ENCODE results near the gene BICC1. TPM values are rescaled to one million over a fixed set of nuclear protein-coding genes. Genes with fewer than 3 reads are reported as not detected.

The BICC1 gene
- total RNA-seq, 1 experiment from 2014 or later = 0.57 TPM

DNA sequence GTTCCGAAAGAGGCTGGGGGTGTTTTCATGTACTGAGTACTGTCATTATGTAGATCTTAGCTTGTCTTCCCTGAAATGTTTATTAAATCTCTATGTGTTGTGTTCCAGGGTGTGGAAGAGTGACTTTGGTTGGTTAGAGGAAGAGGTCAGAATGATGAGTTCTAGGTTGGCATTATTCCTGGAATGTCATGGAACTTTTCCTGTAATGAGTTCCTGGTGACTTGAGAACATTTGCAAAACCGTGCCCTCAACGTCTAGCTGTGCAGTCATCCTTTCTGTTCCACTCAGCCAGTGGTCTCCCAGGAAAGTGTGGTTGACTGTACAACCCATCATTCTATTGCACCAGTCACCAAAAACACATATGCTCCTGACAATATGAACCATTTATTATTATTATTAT lies 129.6 kb downstream of the BICC1 start:
- H3K27me3 ChIP-seq (ENCODE audit: insufficient read depth, low read length) = no peaks in the 10 kb centered on the region
- H2AFZ ChIP-seq (ENCODE audit: low read length) = no peak overlapping the region
- H3K18ac ChIP-seq (ENCODE audit: insufficient read length, low read depth, low read length) = no peak overlapping the region
- H3K27me3 Mint-ChIP-seq (ENCODE audit: low read depth) = no peaks in the 10 kb centered on the region
- DNase-seq = no peak
- H3T11ph ChIP-seq (ENCODE audit: low read length) = no peak overlapping the region
- H3K4ac ChIP-seq (ENCODE audit: low read depth, low read length) = no peak overlapping the region
- H3K4me1 Mint-ChIP-seq = peaks cover 10 to 15% of the 10 kb centered on the region in 2 experiments
- H2BK20ac ChIP-seq (ENCODE audit: low read depth, low read length, poor library complexity, severe bottlenecking) = no peak overlapping the region
- no peaks in the 10 kb centered on the region for H3K9me3 Mint-ChIP-seq
- H3K56ac ChIP-seq (ENCODE audit: insufficient read length, low read depth, low read length) = no peak overlapping the region
- H2BK15ac ChIP-seq (ENCODE audit: low read depth, low read length) = no peak overlapping the region
- no peak overlapping the region for H3K14ac ChIP-seq (ENCODE audit: insufficient read depth, low read length)
- no peak overlapping the region for H3K27ac ChIP-seq (ENCODE audit: insufficient read length, low read depth, low read length)
- H4K5ac ChIP-seq (ENCODE audit: insufficient read length, low read depth, low read length) = no peak overlapping the region
- H3K9ac ChIP-seq (ENCODE audit: extremely low read depth, insufficient read length, low read length) = no peak overlapping the region
- no peak overlapping the region for H3K23ac ChIP-seq (ENCODE audit: insufficient read length, low read depth, low read length)
- TF ChIP-seq, protein P1, sequence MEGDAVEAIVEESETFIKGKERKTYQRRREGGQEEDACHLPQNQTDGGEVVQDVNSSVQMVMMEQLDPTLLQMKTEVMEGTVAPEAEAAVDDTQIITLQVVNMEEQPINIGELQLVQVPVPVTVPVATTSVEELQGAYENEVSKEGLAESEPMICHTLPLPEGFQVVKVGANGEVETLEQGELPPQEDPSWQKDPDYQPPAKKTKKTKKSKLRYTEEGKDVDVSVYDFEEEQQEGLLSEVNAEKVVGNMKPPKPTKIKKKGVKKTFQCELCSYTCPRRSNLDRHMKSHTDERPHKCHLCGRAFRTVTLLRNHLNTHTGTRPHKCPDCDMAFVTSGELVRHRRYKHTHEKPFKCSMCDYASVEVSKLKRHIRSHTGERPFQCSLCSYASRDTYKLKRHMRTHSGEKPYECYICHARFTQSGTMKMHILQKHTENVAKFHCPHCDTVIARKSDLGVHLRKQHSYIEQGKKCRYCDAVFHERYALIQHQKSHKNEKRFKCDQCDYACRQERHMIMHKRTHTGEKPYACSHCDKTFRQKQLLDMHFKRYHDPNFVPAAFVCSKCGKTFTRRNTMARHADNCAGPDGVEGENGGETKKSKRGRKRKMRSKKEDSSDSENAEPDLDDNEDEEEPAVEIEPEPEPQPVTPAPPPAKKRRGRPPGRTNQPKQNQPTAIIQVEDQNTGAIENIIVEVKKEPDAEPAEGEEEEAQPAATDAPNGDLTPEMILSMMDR (conservative IDR thresholded peaks at IDR 0.05) = no peak
- H3K27ac Mint-ChIP-seq = peak overlapping the region in 1 of 3 experiments; percentile 1; a peak in 1 of 7 replicates
- no peak overlapping the region for H4K8ac ChIP-seq (replicated peaks; ENCODE audit: insufficient read length, low read depth, low read length)
- no peak overlapping the region for H2BK120ac ChIP-seq (ENCODE audit: low read depth, low read length, poor library complexity, severe bottlenecking)
- WGBS (ENCODE audit: extremely low coverage, insufficient read length, low lambda C conversion rate) = no CpG with 5 or more reads among the region's 3 CpGs
- H2AK5ac ChIP-seq (ENCODE audit: insufficient read length, low read length) = no peak overlapping the region
- no peaks in the 10 kb centered on the region for H3K23me2 ChIP-seq (ENCODE audit: insufficient read length, low read depth, low read length, poor library complexity, severe bottlenecking)
- no peaks in the 10 kb centered on the region for H4K20me1 ChIP-seq (ENCODE audit: control insufficient read depth, insufficient read depth, insufficient read length)
- no peak overlapping the region for H3K4me3 Mint-ChIP-seq
- H3K9me3 ChIP-seq (ENCODE audit: control insufficient read depth, low read depth, low read length) = no peaks in the 10 kb centered on the region
- H3K4me2 ChIP-seq (ENCODE audit: insufficient read depth, insufficient read length, low read length) = no peak overlapping the region
- H3K79me2 ChIP-seq (ENCODE audit: insufficient read depth, low read length) = no peaks in the 10 kb centered on the region
- no peaks in the 10 kb centered on the region for H3K4me1 ChIP-seq (ENCODE audit: insufficient read depth, low read length)
- no peak overlapping the region for H2BK5ac ChIP-seq (ENCODE audit: insufficient read length, low read length)
- no peak overlapping the region for H2BK12ac ChIP-seq (ENCODE audit: insufficient read length, low read depth, low read length)
- no peak overlapping the region for H4K91ac ChIP-seq (ENCODE audit: insufficient read length, low read depth, low read length)
- H3K36me3 Mint-ChIP-seq (ENCODE audit: insufficient read depth in 1 of 3, low read depth in 3 of 3) = no peaks in the 10 kb centered on the region
- no peaks in the 10 kb centered on the region for H3K79me1 ChIP-seq (ENCODE audit: insufficient read depth, low read depth, low read length, poor library complexity, severe bottlenecking)

Data from H9 (cell line).